HG02759 (cell line): ENCODE measurements around the gene MGMT.

ENCODE experiments used
- ATAC-seq: cut with Tn5 transposase; IDR thresholded peaks from one replicate; pipeline ENCODE4 v1.9.1; 2021; ENCODE audit warnings: mild to moderate bottlenecking, moderate library complexity; ENCODE audit not compliant: unreplicated experiment

Gene MGMT

DNA sequence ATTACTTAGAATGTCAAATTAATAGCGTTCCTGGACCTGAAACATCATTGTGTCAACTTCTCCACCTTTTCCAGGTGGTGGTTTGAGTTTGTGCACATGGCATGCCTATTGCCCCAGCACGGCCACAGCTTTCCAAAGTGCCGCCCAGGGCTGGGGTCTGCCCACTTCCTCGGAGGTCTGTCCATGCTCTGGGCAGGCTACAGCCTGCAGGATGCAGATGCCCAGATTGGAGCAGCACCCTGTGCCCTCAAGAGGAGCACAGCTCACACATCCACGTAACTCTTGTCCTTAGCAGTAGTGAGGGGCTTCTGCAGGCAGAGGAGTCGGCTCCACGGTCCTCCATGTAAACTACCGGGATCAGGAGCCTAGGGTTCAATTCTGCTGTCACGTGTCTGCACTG is 258.4 kb downstream of the MGMT start:
- no peak for ATAC-seq

- no peak for ATAC-seq
These were observed 259.0 kb downstream of the MGMT start for GRCh38 chr10:129725890-129726631.

- ATAC-seq = no peak
These were observed 260.0 kb downstream of the MGMT start for GRCh38 chr10:129727071-129727470.

- ATAC-seq = no peak
These were observed 260.5 kb downstream of the MGMT start for GRCh38 chr10:129727495-129727894.

GRCh38 chr10:129728246-129728820 is 261.3 kb downstream of the MGMT start:
- ATAC-seq = no peak

DNA sequence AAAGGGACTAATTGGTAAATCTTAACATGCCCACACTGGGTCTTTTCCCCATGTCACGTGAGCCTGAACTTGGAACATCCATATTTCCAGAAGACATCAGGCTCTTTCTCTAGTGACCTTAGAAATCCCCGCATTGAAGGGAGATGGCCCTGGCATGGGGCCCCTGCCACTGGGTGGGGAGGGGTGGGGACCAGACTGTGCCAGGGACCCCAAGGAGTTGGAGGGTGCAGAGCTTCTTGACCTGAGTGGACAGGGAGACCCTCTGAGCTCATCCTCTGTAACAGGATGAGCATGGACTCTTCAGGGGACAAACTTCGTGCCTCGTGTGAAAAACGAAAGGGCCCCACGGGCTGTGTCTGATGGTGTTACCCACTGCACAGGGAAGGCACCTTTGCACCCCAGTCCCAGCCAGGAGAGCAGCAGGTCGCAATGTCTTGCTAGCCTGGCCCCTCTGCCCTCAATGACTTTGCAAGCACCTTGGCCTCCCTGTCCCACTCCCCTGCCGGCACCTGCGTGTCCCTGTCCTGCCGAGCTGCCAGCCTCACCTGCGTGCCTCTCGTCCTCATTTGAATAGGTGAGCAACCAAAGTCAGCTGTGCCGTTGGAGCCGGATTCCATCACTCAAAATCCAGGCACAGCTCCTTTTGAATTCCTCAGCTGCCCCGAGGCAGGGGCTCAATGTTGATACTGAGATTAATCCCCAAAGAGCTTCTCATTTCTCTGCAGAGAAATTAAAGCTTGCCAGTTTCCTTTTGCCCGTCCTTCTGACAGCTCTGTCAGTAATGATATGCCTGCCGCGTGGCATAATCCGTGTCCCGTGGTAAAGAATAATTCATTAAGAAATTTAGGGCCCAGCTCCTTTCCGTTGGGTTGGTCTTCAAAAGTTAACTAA is 262.1 kb downstream of the MGMT start:
- ATAC-seq = no peak

GRCh38 chr10:129730272-129730992 is 263.4 kb downstream of the MGMT start:
- ATAC-seq = no peak

DNA sequence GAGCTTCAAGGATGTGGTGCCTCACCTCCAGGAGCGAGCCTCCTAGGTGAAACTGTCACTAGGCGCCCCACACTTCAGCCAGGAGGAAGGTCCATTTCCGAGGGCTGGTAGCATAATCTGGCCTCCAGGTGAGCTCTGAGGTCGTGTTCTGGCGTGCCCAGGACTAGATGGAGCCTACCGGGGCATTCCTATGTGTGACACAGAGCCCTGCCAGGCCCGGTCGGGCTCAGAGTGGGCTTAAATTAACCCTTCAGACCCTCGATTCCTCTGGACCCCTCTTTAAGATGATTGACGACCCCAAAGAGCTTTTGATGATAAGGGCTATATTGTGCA is 263.9 kb downstream of the MGMT start:
- ATAC-seq = no peak

GRCh38 chr10:129740532-129741279 is 273.7 kb downstream of the MGMT start:
- ATAC-seq = no peak

DNA sequence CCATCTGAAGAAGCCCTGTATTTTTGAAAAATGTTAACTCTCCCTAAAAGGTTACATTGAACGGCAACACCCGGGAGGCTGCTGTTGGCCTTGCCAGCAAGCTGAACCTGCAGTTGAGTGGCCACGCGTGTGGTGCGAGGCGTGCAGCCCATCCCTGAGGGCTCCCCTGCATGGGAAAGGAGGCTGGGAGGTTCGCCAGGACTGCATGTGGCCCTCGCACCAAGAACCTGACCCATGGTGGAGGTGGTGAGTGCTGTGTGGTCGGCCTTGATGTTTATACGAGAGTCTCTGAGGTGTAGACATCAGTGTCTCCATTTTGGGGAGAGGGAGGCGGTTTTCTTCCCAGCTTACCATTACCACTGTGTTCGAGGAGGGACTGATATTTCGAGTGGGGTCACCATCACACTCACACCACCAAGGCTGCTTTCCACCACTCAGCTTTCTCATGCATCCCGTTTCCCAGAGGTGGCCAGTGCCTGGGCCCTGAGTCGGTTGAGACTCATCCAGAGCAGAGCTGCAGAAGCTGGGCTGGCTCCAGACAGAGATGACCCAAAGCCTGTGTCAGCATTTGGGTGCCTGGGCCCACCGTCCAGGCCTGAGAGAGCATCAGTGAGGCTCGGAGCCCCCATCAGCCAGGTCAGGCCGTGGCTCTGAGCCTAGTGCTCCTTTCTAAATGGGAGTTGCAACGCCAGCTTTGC is 274.4 kb downstream of the MGMT start:
- no peak for ATAC-seq

GRCh38 chr10:129741978-129742741 is 275.1 kb downstream of the MGMT start:
- ATAC-seq = no peak

DNA sequence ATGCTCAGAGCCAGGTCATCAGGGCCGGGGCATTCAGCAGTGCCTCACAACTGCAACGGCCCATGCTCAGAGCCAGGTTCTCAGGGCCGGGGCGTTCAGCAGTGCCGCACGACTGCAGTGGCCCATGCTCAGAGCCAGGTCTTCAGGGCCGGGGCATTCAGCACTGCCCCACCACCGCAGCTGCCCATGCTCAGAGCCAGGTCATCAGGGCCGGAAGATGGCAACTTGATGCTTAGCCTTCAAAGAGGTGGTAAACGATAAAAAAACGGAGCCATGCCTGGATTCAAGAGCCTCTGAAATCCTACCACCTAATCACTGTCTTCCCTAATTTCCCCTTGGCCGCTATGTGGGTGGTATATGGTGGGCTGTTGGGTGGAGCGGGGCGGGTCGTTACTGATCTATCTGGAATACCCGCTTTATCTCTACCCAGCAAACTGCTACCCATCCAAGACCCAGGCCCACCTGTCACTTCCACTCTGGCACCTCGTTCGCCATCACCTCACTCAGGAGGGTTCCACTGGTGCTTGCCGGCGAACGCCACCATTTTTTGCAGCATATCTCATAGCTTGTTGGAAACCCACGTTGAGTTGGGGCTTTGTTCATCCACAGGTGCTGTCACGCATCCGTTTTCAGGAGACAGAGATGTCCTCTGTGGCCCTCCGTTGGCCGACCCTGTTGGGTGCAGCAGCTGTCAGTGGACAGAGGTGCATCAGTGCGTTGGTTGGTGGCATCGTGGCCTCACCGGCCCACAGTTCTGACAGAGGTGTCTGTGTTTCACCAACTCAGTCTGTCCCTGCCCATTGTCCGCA is 275.9 kb downstream of the MGMT start:
- ATAC-seq = no peak

DNA sequence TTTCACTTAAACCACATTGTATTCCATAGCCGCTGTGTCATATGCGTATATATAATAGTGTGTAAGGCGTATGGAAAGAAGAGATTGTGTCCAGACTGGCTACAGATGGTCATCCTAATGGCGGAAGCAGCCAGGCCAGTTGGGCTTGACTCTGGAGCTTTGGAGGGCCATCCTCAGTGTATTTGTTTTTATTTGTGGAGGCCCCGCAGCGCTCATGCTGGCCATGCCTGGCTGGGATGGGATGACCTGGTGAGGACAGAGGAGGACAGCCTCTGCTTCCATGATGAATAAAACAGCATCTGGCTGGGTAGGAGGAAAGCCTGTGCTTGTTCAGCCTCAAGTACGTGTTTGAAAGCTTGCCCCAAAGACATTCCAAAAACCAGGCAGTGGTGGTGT is 276.7 kb downstream of the MGMT start:
- ATAC-seq = no peak

- ATAC-seq = no peak
These were observed 277.4 kb downstream of the MGMT start for GRCh38 chr10:129744134-129745111.

- no peak for ATAC-seq
These were observed 278.2 kb downstream of the MGMT start for GRCh38 chr10:129745186-129745750.

GRCh38 chr10:129754211-129755050 is 287.4 kb downstream of the MGMT start:
- no peak for ATAC-seq
